Mucosa of rectum (tissue), 2 donors: ENCODE measurements around the gene BTD.

Experiments
- H3K27ac ChIP-seq, 2 donors: one replicate each; pipeline ENCODE4 v1.7.0; 2013; ENCODE audit warnings: inconsistent platforms in 2 of 2, low read depth in 2 of 2, low read length in 2 of 2
- H3K27me3 ChIP-seq, 2 donors: one replicate each; pipeline ENCODE4 v1.7.0; 2013; ENCODE audit warnings: low read length in 2 of 2; ENCODE audit not compliant: control insufficient read depth in 2 of 2, insufficient read depth in 2 of 2
- H3K36me3 ChIP-seq, 2 donors: one replicate each; pipeline ENCODE4 v1.7.0; 2013; ENCODE audit warnings: low read length in 2 of 2; ENCODE audit not compliant: control insufficient read depth in 2 of 2, insufficient read depth in 2 of 2
- H3K4me1 ChIP-seq, 2 donors: one replicate each; pipeline ENCODE4 v1.7.0; 2013; ENCODE audit warnings: low read length in 2 of 2, mild to moderate bottlenecking in 1 of 2; ENCODE audit not compliant: control insufficient read depth in 2 of 2, insufficient read depth in 2 of 2
- H3K4me3 ChIP-seq, 2 donors: one replicate each; pipeline ENCODE4 v1.7.0; 2013; ENCODE audit warnings: low read length in 2 of 2
- H3K9ac ChIP-seq, 2 donors: one replicate each; pipeline ENCODE4 v1.7.0; 2013; ENCODE audit warnings: low read length in 2 of 2, low read depth in 1 of 2, mild to moderate bottlenecking in 1 of 2
- H3K9me3 ChIP-seq, 2 donors: one replicate each; pipeline ENCODE4 v1.7.0; 2013; ENCODE audit warnings: low read length in 2 of 2; ENCODE audit not compliant: control insufficient read depth in 2 of 2
- donor health status: healthy.
- donor health status: Normal muscosa, but diverticular disease.

BTD gene

DNA sequence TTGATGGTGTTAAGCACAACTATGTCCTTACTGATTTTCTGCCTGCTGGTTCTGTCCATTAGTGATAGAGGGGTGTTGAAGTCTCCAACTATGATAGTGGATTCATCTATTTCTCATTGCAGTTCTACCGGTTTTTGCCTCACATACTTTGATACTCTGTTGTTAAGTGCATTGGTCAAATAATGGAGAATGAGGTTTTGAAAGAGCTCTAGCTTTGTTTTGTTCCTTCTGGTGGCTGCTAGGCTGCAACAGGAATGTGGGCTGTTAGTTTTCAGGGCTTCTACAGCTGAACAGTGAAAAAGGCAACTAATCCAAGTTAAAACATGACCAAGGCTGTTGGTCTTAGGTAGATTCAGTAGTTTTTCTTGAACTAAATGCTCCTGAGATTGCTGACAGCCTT, 62.6 kb downstream of the BTD start:
- no peak overlapping the region for H3K9ac ChIP-seq
- H3K9me3 ChIP-seq, result no peaks in the 10 kb centered on the region
- H3K36me3 ChIP-seq, result peaks cover 8 to 10% of the 10 kb centered on the region in 2 donors
- no peak overlapping the region for H3K4me3 ChIP-seq
- H3K27ac ChIP-seq, result no peak overlapping the region
- no peaks in the 10 kb centered on the region for H3K4me1 ChIP-seq
- H3K27me3 ChIP-seq, result no peaks in the 10 kb centered on the region

DNA sequence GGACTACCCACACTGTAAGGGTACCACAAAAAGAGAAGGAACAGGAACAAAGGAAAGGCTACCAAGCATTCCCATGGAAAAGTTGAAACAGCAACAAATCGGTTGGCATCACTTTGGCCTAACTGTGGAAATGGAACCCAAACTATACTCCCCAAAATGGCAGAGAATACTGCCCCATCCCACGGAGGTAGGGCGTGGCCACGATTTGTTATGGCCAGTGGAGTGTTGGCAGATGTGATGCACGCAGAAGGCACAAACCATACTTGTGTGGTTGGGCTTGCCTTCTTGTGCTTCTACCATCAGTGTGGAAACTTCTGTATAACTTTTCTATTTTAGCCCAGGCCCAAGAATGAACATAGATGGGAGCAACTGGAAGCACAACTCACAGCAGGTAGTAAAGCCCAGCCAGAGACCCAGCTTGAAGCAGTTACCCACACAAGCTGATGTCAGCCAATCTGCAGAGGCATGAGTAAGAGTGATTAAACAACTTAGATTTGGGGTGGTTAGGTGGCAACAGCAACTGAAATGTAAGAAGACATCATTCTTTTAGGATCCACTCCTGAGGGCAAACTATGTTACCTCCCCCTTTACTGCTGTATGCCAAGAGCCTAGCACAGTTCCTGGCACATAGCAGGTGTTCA, 64.1 kb downstream of the BTD start:
- H3K9me3 ChIP-seq, result no peaks in the 10 kb centered on the region
- no peaks in the 10 kb centered on the region for H3K27me3 ChIP-seq
- no peak overlapping the region for H3K27ac ChIP-seq
- no peak overlapping the region for H3K4me3 ChIP-seq
- H3K9ac ChIP-seq, result no peak overlapping the region
- peaks cover 15 to 16% of the 10 kb centered on the region in 2 donors for H3K36me3 ChIP-seq
- no peaks in the 10 kb centered on the region for H3K4me1 ChIP-seq

DNA sequence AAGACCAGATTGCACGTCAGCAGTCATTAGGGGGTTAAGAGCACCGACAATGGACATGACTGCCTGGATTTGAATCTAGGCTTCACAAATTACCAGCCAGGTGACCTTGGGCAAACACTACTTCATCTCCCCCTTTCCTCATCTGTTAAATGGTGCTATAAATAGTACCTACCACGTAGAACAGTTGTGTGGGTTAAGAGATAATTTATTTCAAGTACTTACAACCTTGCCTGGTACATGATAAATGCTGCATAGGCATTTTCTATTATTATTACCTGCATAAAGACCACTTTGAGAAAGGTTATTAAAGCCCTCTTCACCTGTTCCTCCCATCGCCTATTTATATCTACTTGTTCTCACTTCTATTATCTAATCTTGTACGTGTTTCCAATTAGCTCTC, 64.7 kb downstream of the BTD start:
- peaks cover 15 to 16% of the 10 kb centered on the region in 2 donors for H3K36me3 ChIP-seq
- no peaks in the 10 kb centered on the region for H3K9me3 ChIP-seq
- no peak overlapping the region for H3K27ac ChIP-seq
- H3K4me1 ChIP-seq, result no peaks in the 10 kb centered on the region
- no peak overlapping the region for H3K9ac ChIP-seq
- no peak overlapping the region for H3K4me3 ChIP-seq
- no peaks in the 10 kb centered on the region for H3K27me3 ChIP-seq

DNA sequence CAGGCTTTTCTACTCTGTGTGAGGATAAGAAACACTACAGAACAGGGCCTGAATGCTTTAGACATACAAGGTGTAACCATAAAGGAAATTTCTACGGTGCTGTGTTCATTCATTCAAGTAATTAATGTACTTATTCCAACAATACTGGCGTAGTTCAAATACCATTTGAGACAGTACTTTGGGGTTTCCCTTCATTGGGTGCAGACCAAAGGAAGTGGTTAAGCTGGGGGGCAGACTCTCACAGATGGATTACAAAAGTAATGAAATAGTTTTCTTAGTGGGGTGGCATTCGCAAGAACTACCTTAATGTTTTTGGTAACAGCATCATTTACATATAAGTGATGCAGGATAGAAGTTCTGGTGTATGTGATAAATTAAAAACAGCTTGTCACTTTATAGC, 65.9 kb downstream of the BTD start:
- H3K36me3 ChIP-seq, result peaks cover 15 to 16% of the 10 kb centered on the region in 2 donors
- H3K9me3 ChIP-seq, result no peaks in the 10 kb centered on the region
- no peaks in the 10 kb centered on the region for H3K27me3 ChIP-seq
- H3K9ac ChIP-seq, result no peak overlapping the region
- H3K27ac ChIP-seq, result no peak overlapping the region
- no peak overlapping the region for H3K4me3 ChIP-seq
- H3K4me1 ChIP-seq, result no peaks in the 10 kb centered on the region

DNA sequence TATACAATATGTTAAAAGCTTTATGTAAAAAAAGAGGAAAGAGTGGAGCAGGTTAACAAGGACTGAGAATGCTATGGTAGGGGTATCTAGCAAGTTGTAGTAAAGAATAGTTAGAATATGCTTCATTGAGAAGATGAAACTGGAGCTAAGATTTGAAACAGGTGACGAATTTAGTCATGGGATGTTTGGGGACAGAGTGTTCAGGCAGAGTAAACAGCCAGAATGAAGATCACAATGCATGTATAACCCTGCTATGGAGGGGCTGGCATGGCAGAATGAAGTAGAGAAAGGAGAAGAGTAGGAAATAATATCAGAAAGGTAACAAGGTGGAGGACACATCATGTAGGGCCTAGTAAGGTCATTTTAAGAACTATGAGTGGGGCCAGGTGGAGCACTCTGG, 72.0 kb downstream of the BTD start:
- Histone ChIP-seq H3K9me3 (no peaks in the 10 kb centered on the region), H3K27me3 (no peaks in the 10 kb centered on the region), H3K9ac (no peak overlapping the region), H3K36me3 (peaks cover 42 to 48% of the 10 kb centered on the region in 2 donors), H3K4me3 (no peak overlapping the region), H3K27ac (no peak overlapping the region), H3K4me1 (no peaks in the 10 kb centered on the region)

DNA sequence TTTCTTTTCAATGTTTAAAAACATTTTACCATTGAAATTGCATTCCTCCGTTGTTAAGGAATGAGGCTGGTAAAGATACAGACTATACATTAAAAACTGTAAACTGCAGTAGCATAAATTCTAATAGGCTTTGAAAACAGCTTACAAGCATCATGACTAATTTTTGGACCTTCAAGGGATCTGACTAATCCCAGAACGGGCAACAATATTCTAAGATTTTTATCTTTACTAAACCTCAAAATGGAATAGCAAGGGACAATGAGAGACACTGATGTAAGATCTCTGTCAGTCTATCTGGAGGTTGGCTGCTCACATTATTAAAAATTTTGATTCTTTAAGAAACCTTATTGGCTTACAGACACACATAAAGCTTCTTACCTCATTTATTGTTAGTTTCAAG, 74.7 kb downstream of the BTD start:
- no peaks in the 10 kb centered on the region for H3K27me3 ChIP-seq
- H3K9me3 ChIP-seq, result no peaks in the 10 kb centered on the region
- H3K9ac ChIP-seq, result no peak overlapping the region
- H3K36me3 ChIP-seq, result peaks cover 41 to 46% of the 10 kb centered on the region in 2 donors
- H3K4me1 ChIP-seq, result no peaks in the 10 kb centered on the region
- H3K27ac ChIP-seq, result no peak overlapping the region
- no peak overlapping the region for H3K4me3 ChIP-seq

DNA sequence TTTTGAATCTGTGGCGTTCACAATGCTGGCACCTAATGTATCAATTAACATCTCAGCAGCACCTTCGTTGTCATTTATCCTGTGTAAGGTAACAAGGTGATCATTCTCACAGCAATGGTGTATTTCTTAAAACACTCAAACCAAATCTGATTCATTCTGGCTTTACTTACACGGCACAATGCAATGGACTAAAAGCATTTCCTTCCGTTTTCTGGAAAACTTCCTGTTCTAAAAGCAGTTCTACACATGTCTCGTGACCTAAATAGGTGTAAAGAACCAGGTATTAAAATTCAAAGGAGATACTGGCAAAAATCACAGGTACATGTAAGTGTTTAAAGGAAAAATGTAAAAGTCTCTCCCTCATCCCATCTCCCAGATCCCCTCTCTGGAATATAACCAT, 77.8 kb downstream of the BTD start:
- Histone ChIP-seq H3K9ac (no peak overlapping the region), H3K36me3 (peaks cover 36 to 37% of the 10 kb centered on the region in 2 donors), H3K4me3 (no peak overlapping the region), H3K4me1 (no peaks in the 10 kb centered on the region), H3K9me3 (no peaks in the 10 kb centered on the region), H3K27me3 (no peaks in the 10 kb centered on the region), H3K27ac (no peak overlapping the region)

DNA sequence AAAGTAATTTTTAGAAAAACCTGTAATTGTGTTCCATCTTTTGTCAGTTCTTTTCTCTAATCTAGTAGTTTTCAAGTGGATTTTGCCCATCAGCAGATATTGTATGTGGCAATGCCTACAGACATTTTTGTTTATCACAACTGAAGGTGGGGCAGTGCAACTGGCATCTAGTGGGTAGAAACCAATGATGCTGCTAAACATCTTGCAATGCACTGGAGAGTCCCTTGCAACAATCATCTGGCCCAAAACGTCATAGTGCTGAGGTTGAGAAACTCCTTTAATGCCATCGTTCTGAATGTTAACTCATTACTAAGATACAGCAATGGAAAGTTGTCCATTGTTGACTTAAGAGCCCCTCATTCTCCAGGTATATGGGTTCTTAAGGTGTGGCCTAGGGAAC, 80.1 kb downstream of the BTD start:
- Histone ChIP-seq H3K36me3 (peaks cover 38 to 40% of the 10 kb centered on the region in 2 donors), H3K27ac (no peak overlapping the region), H3K27me3 (no peaks in the 10 kb centered on the region), H3K4me3 (no peak overlapping the region), H3K4me1 (no peaks in the 10 kb centered on the region), H3K9ac (no peak overlapping the region), H3K9me3 (no peaks in the 10 kb centered on the region)

DNA sequence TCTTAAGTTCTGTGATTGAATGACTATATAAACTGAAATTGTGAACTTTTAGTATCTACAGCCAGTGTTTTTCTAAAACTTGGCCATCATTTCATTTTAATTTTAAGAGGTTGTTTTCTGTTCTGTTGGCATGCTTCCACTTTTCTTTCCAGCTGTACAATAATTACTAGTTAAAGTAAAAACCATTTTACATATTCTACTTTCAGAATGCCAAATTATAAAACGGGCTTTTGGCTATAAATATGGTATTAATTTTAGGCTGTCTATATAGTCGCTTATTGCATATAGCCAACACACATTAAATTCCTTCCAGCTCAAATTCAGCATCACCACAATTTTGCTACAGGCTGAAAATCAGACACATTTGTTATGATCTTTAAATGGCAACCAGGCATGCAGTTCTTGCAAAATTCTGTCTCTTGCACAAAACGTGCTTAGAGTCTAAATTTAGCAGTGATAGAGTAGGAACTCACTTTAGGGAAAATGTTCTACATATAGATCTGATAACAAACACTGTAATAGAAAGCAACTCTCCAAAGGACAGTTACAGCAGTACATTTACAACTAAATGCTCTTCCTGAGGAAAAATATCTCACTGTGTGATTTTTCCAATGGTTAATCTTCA, 81.1 kb downstream of the BTD start:
- H3K9ac ChIP-seq, result no peak overlapping the region
- H3K27me3 ChIP-seq, result no peaks in the 10 kb centered on the region
- no peak overlapping the region for H3K27ac ChIP-seq

DNA sequence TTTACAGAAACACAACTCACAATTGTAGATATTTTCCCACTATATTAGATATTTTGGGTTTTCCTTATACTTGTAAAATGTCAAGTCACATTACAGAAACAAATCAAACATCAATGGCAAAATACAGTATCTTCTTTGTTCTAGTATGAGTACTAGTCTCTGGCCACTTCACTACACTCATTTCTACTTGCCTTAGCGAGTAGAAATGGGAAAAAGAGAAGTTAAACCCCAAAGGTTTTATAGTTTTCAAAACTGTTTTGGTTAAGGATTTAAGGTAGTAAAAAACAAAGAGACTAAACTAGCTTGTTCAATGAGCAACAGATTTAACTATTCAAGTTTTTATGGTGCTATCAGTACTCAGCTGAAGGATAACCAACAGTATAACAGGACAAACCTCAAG, 81.7 kb downstream of the BTD start:
- Histone ChIP-seq H3K27me3 (no peaks in the 10 kb centered on the region), H3K9ac (no peak overlapping the region), H3K27ac (no peak overlapping the region), H3K9me3 (no peaks in the 10 kb centered on the region), H3K4me3 (no peak overlapping the region), H3K4me1 (no peaks in the 10 kb centered on the region), H3K36me3 (peaks cover 28 to 31% of the 10 kb centered on the region in 2 donors)

More for the DNA sequence above, 81.1 kb downstream of the BTD start:
- no peaks in the 10 kb centered on the region for H3K9me3 ChIP-seq
- peaks cover 33 to 34% of the 10 kb centered on the region in 2 donors for H3K36me3 ChIP-seq
- no peak overlapping the region for H3K4me3 ChIP-seq
- no peaks in the 10 kb centered on the region for H3K4me1 ChIP-seq
